Measurements from ENCODE around the gene SCAMP2.
"Not testable (repeated sequence)": the region's sequence is repeated elsewhere in the genome, so short reads cannot be mapped to it uniquely, and the experiment has no call there.

SCAMP2 gene

GRCh38 chr15:74890665-74890960, 17.4 kb upstream of the SCAMP2 start:
- DNase-seq: no peak

DNA sequence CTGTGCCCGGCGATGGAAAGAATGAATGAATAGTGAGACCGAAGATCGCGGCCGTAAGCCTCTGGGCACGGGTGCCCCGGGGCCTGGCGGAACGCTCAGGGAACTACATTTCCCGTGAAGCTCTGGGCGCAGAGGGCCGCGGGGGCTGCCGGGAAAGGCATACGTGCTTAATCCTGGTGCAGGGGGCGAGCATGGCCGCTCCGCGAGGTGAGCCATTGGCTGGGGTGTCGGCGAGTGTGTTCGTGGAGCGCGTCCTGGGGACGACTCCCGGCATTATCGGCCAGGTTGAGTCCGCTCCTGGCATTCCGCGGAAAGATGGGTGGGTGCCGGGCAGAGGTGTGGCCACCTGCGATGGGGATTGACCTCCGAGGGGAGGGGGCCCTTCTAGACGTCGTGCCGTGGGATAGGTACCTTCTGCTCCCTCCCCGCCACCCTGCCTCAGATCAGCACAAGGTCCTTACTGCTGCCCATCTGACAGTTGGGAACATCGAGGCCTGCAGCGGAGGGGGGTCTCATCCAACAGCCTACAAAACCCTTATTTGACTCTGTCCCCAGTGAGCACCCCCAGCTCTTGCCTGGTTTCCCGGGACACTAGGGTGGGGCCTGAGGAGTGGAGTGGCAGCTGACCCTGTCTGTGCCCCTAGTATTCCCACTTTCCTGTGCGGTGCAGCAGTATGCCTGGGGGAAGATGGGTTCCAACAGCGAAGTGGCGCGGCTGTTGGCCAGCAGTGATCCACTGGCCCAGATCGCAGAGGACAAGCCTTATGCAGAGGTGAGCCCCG, 16.9 kb upstream of the SCAMP2 start, which contains the start of gene MPI:
MPI (plus strand) TSS at position 160 of the 782 bp plus-strand sequence; CDS start at position 192, 32 bp downstream.
- peak; percentile 83 to 87 for DNase-seq

DNA sequence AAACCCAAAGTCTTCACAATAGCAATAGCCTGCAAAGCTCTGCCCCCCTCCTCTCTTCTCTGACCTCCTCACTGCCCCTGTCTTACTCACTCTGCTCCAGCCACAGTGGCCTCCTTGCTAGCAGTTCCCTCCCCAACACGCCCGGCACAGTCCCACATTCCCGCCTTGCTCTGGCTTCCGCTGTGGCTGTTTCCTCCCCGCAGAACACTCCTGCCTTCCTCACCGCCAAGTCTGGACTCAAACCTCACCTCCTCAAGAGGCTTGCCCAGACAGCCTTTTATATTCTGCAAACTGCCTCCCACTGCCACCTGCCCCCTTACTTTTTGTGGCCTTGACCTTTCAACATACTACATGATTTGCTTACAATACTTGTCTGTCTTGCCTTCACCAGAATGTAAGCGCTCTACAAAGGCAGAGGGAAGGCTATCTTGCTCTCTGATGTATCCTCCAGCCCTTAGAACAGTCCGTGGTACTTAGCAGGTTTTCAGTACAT, 16.3 kb upstream of the SCAMP2 start:
- DNase-seq: peak; percentile 45 to 63

DNA sequence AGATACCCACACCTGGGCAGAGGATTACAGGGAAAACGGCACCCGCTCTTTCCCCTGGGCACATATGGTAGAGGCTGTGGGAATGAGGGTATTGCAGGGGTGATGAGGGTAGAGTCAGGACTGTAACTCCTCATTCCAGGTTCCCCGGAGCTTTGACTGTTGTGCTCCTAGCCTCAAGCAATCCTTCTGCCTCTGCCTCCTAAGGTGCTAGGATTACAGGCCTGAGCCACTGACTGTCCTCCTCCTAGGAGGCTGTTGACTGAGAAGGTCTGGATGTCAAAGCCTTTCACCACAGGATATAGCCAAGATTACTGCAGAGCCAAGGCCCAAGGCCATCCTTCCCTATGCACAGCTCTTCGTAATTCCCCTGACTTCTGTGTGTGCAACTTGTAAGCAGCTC, 15.6 kb upstream of the SCAMP2 start:
- DNase-seq: peak in 1 of 2 donors; percentile 24

DNA sequence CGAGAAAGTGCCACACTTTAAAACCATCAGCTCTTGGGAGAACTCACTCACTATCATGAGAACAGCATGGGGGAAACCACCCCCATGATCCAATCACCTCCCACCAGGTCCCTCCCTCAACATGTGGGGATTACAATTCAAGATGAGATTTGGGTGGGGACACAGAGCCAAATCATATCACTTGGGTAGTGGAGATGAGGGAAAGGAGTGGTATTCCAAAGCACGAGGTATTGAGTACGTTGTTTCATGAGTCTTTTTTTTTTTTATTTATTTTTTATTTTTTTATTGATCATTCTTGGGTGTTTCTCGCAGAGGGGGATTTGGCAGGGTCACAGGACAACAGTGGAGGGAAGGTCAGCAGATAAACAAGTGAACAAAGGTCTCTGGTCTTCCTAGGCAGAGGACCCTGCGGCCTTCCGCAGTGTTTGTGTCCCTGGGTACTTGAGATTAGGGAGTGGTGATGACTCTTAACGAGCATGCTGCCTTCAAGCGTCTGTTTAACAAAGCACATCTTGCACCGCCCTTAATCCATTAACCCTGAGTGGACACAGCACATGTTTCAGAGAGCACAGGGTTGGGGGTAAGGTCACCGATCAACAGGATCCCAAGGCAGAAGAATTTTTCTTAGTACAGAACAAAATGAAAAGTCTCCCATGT, 14.5 kb upstream of the SCAMP2 start:
- not testable (repeated sequence) for DNase-seq

- DNase-seq: no peak
Measured at GRCh38 chr15:74885461-74885860, 12.3 kb upstream of the SCAMP2 start.

GRCh38 chr15:74884428-74885223, 11.5 kb upstream of the SCAMP2 start:
- no peak for DNase-seq

DNA sequence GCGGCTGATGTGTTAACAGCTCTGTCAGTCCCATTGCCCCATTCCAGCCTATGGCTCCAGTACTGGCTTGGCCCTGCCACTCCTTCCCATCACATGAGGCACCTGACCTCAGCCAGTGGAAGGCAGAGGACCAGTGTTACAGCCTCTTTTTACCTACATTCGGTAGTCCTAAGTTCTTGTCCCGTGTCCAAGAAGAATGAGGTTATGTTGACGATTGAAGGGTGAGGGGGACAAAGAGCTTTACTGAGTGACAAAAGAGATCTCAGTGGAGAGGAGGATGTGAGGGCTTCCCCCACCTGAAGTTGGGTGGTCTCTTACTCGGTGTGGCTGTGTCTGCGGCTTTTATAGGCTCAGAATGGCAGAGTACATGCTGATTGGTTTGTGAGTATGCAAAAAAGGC, 9.4 kb upstream of the SCAMP2 start:
- no peak for DNase-seq

- no peak for DNase-seq
Measured at GRCh38 chr15:74878273-74878672, 5.1 kb upstream of the SCAMP2 start.

GRCh38 chr15:74873756-74874424, 725 bp upstream of the SCAMP2 start:
- DNase-seq: peak; percentile 23 to 42

DNA sequence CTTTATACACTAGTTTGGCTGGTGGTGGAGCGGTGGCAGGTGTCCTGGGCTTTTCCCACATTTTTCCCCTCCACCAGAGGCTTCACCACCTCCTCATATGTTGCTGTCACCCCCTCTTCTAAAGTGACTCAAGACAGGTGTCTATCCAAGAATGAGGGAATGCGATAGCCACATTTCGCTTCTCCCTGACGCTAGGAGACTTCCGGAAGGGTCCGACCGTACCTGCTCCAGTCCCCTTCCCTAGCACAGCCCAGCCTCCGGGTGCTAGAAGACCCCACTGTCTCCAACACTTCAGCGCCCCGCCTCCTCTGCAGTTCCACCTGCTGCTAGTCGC, 496 bp downstream of the SCAMP2 start:
- no peak for DNase-seq

DNA sequence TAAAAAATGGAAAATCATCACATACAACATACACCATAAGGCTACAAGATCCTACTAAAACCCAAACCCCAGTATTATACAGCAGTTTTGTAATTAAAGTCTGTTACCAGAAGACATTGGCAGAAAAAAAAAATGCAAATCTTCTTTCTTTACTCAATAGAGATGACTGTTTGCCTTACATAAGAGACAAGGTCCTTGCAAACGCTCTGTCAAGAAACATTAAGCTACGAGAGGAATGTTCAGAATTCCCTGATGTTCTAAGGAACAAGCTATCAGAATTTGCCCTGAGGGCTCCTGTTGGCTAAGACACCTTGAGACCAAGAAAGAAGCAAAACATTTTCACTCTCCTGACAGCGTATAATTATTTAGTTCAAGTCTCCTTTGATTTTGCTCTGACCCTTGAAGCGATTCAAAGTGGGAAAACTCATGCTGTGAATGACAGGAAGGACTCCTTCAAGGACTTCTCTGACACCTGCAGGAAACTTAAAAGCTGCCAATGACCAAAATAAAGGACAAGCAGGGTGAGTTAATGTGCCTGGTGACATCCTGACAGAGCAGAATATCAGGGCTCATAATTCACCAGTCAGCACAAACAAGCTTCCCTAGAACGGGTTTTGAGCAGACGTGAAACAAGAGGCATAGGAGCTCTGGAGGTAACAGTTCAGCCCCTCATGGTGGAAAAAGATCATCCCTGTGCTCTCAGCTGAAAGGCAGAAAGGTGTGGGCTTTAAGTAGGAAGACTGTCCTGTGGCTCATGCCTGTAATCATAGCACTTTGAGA, 2.5 kb downstream of the SCAMP2 start:
- peak; percentile 48 to 56 for DNase-seq

GRCh38 chr15:74869726-74870407, 3.3 kb downstream of the SCAMP2 start:
- peak; percentile 94 to 96 for DNase-seq

DNA sequence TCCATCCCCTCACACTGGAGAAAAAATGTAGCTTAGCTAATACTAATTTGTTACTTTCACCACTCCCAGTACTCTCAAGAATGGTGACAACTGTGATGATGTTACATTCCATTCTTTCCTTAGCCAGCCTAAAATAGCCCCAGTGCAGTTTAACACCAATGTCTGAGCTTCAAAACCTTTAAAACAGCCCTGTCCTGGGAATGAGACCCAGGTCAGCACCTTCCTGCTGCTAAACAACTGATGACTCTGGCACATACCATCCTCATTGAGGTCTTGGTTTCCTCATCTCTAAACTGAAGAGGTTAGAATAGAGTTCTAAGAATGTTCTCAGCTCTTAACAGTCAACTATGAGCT, 3.8 kb downstream of the SCAMP2 start:
- no peak for DNase-seq

GRCh38 chr15:74868059-74868458, 5.1 kb downstream of the SCAMP2 start:
- peak; percentile 96 for DNase-seq

- DNase-seq: no peak
Measured at GRCh38 chr15:74867466-74868038, 5.6 kb downstream of the SCAMP2 start.

DNA sequence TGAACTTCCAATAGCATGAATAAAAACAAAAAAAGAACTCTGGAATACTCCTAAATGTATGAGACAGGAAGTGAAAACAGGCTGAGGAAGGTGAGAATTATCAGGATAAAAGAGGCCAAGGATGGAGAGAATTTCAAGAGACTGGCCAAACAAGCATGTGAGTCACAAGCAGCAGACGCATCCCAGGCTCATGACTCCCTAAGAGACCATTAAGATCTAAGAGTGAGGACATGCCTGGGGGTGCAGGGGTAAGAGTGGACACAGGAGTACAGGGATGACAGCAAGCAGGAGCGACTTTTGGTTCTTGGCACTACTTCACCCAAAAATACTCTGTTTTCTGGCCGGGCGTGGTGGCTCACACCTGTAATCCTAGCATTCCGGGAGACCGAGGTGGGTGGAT, 7.1 kb downstream of the SCAMP2 start:
- DNase-seq: no peak

GRCh38 chr15:74865316-74865715, 7.8 kb downstream of the SCAMP2 start:
- no peak for DNase-seq

GRCh38 chr15:74864296-74864695, 8.9 kb downstream of the SCAMP2 start:
- DNase-seq: no peak

DNA sequence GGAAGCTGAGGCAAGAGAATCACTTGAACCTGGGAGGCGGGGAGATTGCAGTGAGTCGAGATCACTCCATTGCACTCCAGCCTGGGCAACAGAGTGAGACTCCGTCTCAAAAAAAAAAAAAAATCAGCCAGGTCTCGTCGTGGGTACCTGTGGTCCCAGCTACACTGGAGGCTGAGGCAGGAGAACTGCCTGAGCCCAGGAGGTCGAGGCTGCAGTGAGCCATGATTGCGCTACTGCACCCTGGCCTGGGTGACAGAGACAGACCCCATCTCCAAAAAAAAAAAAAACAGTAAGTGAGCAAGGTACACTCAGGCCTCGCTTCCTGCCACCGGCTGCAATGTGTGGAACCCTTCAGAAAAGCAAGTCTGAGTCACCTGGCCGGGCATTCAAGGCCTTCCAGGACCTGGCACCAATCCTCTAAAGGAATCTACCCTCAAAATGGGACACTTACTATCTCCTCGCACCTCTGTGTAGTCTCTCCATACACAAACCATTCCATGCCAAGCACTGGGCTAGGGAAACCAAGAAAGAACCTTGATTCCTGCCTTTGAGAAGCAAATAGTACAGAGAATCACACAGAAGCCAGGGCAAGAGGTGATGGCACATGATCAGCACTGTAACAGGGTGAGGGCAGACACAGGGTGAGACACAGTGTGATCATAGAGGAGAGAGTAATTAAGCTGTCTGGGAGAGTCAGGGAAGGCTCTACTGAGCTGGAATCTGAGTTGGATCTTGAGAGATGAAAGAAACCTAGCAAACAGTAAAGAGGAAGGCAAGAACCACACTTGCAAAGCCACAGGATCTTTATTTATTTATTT, 9.7 kb downstream of the SCAMP2 start:
- no peak for DNase-seq
